Choroid plexus epithelial cell (primary cell): Measurements from ENCODE around the gene OR9G1.

Source experiments
- DNase-seq: peaks from one replicate; pipeline ENCODE4 v3.0.0-alpha.2; 2010; ENCODE audit warnings: low read depth
- H3K4me3 ChIP-seq: 2 replicates; pipeline ENCODE4 v1.5.1; 2011; ENCODE audit warnings: low read depth, mild to moderate bottlenecking, control low read depth, low read length, moderate library complexity
- TF ChIP-seq, protein P1 (sequence below): conservative IDR thresholded peaks from 2 replicates; pipeline ENCODE4 v1.5.1; 2011; ENCODE audit warnings: low read depth, mild to moderate bottlenecking, control low read depth, inconsistent platforms, low read length, moderate library complexity

OR9G1 gene

DNA sequence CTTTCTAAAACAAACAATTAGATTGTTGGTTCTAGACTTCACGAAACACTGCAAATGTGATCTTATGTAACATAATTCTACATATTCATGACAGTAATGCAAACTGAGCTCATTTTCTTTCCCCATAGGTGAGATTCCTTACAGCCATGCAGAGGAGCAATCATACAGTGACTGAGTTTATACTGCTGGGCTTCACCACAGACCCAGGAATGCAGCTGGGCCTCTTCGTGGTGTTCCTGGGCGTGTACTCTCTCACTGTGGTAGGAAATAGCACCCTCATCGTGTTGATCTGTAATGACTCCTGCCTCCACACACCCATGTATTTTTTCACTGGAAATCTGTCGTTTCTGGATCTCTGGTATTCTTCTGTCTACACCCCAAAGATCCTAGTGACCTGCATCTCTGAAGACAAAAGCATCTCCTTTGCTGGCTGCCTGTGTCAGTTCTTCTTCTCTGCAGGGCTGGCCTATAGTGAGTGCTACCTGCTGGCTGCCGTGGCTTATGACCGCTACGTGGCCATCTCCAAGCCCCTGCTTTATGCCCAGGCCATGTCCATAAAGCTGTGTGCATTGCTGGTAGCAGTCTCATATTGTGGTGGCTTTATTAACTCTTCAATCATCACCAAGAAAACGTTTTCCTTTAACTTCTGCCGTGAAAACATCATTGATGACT lies 1.5 kb downstream of the OR9G1 start:
- no peak overlapping the region for H3K4me3 ChIP-seq
- TF ChIP-seq, protein P1, sequence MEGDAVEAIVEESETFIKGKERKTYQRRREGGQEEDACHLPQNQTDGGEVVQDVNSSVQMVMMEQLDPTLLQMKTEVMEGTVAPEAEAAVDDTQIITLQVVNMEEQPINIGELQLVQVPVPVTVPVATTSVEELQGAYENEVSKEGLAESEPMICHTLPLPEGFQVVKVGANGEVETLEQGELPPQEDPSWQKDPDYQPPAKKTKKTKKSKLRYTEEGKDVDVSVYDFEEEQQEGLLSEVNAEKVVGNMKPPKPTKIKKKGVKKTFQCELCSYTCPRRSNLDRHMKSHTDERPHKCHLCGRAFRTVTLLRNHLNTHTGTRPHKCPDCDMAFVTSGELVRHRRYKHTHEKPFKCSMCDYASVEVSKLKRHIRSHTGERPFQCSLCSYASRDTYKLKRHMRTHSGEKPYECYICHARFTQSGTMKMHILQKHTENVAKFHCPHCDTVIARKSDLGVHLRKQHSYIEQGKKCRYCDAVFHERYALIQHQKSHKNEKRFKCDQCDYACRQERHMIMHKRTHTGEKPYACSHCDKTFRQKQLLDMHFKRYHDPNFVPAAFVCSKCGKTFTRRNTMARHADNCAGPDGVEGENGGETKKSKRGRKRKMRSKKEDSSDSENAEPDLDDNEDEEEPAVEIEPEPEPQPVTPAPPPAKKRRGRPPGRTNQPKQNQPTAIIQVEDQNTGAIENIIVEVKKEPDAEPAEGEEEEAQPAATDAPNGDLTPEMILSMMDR, result no peak
- no peak for DNase-seq

DNA sequence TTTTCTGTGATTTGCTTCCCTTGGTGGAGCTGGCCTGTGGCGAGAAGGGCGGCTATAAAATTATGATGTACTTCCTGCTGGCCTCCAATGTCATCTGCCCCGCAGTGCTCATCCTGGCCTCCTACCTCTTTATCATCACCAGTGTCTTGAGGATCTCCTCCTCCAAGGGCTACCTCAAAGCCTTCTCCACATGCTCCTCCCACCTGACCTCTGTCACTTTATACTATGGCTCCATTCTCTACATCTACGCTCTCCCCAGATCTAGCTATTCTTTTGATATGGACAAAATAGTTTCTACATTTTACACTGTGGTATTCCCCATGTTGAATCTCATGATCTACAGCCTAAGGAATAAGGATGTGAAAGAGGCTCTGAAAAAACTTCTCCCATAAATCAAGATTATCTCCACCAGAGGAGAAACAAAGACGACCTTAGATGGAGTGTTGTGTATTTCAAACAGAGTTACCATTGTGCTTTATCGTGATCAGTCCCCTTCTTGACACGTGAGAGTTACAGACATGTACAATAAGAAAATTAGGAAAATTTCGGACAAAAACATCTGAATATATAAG lies 2.1 kb downstream of the OR9G1 start:
- TF ChIP-seq, protein P1, result no peak
- no peak for DNase-seq
- H3K4me3 ChIP-seq, result no peak overlapping the region

DNA sequence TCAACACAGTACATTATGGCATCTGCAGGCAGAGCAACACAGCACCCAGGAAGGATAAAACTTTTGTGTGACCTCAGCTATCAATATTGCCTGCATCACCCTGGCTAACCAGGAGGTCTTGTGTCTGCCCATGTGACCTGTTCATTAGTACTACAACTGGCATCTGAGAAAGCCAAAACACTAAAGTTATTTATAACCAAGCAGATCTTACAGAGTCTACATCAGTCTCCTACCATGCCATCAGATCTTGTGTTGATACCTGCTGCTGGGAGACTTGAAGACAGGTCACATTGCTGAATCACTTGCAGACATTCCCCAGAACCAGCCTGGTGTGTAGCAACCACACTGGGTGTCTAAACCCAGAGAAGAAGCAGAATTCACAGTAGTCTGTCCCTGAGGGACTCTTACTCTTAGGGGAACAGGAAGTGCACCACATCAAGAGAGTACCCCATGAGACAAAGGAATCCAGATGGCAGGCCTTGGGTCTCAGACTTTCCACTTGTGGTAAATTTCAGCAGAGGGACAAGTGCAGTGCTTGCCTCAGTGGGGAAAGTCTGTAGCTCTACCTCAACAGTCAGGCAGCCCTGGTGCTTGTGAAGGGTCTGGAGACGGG lies 7.0 kb downstream of the OR9G1 start:
- no peak overlapping the region for H3K4me3 ChIP-seq
- TF ChIP-seq, protein P1, result no peak
- DNase-seq, result no peak

DNA sequence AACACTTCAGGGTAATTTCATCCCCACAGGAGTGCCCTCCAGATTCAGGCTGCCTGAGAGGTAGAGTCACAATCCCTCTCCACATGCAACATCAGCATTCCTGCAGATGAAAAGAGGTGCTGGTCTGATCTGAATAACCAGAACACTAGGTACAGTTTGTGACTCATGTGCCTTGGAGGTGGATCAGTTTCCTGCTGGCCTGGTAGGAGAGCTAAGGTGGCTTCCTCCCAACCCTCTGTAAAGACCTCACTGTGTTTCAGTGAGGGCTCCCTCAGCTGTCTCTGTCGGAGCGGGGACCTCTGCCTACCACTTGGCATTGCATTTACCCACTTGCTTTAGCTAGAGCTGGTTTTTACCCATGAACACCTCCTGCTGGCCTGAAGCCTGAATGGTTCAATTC lies 7.6 kb downstream of the OR9G1 start:
- TF ChIP-seq, protein P1, result no peak
- DNase-seq, result no peak
- no peak overlapping the region for H3K4me3 ChIP-seq

GRCh38 chr11:56714206-56714605 lies 15.3 kb downstream of the OR9G1 start:
- no peak overlapping the region for H3K4me3 ChIP-seq
- no peak for DNase-seq
- TF ChIP-seq, protein P1, result no peak

- no peak overlapping the region for H3K4me3 ChIP-seq
- TF ChIP-seq, protein P1, result no peak
- no peak for DNase-seq
These were observed 17.5 kb downstream of the OR9G1 start for GRCh38 chr11:56716379-56716854.
